ENCODE measurements around the gene PLEKHO2.
A peak's percentile ranks its signal among the peaks of the same experiment; 100 is the strongest.

The PLEKHO2 gene

DNA sequence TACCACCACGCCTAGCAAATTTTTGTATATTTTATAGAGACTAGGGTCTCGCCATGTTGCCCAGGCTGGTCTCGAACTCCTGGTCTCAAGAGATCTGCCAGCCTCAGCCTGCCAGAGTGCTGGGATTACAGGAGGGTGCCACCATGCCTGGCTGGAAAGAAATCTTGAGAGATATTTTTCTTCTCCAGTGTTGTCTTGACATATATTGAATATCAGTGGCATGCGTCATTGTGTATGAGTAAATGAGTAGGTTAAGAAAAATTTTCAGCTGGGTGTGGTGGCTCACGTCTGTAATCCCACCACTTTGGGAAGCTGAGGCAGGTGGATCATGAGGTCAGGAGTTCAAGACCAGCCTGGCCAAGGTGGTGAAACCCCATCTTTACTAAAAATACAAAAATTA, 12.7 kb upstream of the PLEKHO2 start:
- DNase-seq, result no peak

DNA sequence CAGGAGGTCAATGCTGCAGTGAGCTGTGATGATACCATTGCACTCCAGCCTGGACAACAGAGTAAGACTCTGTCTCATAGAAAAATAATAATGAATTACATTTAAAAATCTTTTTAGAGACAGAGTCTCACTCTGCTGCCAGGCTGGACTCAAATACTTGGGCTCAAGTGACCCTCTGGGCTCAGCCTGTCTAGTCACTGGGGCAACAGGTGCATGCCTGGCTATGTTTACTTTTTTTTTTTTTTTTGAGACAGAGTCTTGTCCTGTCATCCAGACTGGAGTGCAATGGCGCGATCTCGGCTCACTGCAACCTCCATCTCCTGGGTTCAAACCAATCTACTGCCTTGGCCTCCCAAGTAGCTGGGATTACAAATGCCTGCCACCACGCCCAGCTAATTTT, 8.0 kb upstream of the PLEKHO2 start:
- DNase-seq, result no peak

DNA sequence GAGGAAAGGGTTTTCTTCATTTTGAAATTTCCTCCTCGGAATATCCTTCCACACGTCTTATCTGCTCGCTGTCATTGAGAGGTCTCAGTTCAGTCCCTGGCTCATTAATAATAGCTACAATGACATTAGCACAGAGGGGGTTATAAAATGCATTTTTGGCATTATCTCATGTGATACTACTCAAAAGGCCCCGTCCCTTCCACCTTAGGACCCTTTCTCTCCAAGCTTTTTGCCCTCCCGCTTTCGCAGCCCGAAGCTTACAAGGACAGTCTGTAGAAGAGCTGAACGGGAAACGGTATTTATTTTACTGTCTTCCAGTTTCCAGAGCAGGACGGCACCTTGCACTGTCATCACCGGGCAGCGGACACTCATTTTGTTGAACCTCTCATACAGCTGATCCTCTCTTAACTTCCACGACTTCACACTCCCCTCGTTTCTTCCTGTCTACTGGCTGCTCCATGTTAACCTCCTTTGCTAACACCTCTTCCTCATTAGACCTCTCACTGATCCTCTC, 5.6 kb upstream of the PLEKHO2 start:
- DNase-seq, result no peak

DNA sequence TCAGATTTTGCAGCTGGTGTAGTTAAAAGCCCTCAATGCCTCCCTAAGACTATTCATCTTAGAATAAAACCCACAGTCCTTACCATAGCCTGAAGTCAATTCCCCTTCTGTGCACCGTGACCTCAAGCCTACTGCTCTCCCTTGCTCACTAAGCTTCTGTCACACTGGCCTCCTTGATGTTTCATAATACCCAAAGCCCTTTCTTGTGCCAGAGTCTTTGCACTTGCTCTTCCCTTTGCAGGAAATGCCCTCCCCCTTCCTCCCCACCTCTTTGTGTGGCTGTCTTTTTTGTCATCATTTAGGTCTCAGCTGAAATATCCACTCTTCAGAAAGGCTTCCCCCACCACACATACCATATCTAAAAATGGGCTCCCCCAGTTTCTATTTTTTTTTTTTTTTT, 4.2 kb upstream of the PLEKHO2 start:
- peak; percentile 30 for DNase-seq

DNA sequence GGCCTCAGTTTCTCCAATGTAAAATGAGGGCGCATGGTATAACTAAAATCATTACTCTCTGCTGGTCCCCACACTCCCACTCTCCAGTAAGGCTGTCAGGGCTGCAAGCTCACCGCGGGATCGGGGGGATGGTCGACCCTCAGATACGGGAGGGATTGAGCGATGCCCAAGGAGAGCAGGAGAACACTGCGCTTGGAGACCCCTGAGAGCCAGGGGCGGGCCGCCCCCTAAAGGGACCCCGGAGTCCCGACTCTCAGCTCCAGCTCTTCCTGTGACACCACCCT, 713 bp upstream of the PLEKHO2 start:
- no peak for DNase-seq

DNA sequence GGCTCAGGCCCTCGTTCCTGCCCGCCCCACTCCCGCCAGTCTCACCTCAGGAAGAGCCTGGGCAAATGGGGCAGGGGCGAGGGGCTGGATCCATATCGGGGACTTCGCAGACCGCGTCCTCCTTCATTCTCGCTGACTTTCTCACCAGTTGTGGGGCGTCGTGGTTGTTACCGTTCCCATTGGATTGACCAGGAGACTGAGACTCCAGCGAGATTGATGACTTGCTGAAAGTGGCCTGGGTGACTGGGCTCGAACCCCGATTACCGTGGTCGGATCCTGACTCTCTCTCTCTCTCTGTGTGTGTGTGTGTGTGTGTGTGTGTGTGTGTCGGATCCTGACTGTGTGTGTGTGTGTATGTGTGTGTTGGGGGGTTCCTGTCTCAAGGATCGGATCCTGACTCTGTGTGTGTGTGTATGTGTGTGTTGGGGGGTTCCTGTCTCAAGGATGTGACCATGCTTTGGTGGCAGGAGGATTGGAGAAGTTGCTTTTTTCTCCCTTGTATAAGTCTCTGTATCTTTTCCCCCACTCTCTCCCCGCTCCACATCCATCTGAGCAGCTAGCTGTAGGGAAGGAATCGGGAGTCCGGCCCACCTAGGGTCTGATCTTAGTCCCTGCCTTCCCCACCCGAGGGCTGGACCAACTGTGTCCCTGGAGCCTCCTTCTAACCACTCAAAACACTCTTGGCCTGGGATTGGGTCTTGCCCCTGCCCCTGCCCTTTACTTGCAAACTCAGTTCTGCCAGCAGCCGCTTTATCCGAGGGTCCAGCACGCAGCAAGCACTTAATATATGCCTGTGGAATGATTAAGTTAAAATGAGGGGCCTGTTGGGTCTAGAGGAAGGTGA, 603 bp downstream of the PLEKHO2 start:
- DNase-seq, result no peak

DNA sequence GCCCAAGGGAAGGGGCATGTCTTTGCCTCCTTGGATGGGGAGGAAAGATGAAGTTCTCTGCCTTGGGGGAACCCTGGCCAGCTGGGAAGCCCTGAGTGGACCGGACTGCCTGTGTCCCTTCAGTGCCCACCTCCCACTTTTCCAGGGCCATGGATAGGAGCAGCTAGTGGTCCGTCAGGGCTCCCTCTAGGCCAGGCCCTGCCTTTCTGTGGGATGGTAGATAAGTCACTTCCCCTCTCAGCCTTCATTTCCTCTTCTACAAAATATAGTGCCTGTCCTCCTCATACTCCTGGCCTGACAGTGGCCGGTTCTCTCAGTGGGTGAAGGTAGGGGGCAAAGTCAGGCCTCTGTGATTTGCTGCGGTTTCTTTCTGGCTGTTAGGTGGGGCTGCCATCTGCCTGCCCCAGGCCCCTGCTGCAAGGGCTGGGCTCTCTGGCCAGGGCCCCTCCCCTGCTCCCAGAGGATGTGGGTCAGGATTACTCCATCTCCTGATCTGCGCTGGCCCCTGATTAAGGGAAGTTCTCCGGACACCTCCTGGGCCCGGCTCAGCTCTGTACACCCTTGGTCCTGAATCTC, 1.4 kb downstream of the PLEKHO2 start:
- DNase-seq, result no peak

DNA sequence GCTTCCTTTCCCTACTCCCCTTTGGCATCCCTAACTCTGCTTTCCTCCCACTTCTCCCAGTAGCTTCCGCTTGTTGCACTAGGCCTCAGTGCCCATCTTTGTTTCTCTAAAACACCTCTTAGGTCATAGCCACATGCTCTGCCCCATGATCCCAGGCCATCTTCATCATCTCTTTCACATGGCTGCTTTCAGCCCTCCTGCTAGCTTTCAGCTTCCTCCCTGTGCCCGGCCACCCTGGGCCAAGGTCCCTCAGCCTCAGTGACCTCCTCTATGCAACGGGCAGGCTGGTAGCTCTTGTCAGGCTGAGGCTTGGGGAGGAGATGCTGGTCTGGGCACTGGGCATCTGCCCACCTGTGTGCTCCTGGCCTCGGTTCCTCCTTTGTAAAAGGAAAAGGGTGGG, 2.3 kb downstream of the PLEKHO2 start:
- no peak for DNase-seq

DNA sequence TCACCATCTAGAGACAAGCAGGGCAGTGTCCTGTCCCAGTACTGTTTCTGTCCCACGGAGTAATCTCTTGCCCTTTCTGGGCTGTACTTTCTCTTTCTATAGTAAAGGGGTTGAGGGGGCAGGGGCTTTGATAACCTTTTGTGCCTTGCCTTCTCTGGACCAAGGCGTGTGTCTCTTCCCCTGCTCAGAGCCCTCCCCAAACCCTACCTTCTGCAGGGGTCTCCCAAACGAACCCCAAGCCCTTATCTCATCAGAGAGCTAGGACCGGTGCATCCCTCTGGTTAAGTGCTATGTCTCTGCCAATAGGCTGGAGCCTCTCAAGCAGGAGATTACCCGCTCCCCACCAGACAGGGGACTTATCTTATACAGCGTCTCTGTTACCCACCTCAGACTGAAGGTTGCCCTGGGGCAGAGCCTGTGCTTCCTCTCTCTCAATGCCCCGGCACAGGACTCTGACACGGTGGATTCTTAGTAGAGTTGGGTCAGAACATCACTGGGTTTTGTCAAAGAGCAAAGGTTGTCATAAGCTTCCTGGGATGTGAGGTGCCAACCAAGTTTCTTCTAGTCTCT, 2.9 kb downstream of the PLEKHO2 start:
- DNase-seq, result no peak

DNA sequence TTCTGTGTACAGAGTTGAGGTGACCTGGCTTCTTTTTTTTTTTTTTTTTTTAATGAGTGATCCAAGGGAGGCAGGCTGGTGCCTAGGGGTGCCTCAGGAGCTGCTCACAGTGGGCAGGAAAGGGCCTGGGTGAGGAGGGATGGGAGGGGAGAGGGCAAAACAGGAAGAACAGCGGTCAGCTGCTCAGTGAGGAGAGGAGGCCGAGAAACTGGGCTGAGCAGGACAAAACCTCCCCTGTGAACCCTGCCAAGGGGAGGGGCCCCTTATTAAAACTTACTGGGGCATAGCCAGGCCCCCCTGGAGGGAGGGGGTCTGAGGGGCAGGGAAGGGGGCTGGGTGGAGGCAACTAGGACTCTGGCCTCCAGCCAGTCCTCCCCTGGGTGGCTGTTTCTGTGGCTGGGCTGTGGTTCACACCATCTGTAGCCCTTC, 3.5 kb downstream of the PLEKHO2 start:
- no peak for DNase-seq

DNA sequence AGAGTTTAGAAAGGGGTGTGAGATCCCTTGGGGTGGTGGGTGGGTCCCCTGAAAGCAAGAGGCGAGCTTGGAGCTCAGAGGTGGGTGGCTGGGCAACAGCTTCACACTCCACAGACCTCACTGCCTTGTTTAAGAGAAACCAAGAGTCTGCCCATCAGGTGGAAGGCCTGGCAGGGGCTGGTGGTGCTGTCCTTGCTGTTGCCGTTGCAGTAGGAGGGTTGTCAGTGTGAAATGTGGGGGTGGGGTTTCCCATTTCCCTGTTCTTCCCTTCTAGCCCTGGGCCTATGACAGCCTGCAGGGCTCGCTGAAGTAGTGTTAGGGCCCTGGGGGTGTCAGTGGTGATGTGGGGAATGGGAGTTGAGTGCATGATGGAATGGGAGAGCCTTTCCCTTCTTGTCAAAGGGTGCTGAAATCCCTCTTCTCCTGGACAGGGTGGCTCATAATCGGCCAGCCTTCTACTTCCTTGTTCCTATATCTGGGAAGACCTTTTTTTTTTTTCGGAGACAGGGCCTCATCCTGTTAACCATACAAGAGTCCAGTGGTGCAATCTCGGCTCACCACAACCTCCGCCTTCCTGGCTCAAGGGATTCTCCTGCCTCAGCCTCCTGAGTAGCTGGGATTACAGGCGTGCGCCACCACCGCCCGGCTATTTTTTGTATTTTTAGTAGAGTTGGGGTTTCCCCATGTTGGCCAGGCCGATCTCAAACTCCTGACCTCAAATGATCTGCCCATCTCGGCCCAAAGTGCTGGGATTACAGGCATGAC, 4.3 kb downstream of the PLEKHO2 start:
- DNase-seq, result no peak

DNA sequence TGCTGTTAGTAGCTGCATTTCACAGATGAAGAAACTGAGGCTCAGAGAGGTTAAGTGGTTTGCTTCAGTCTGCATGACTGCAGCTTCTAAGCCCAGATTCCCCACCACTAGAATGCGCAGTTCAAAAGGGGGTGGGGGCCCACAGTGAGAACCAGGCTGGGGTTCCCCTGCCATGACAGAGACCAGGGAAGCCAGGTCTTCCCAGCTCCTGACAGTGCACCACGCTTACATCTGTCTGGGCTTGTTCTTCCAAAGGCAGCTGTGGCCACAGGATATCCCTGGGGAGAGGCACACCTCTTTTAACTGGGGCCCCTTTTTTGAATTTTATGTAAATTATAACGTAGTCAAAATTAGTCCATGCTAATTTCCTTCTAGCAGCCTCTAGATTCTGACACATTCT, 5.3 kb downstream of the PLEKHO2 start:
- DNase-seq, result no peak

DNA sequence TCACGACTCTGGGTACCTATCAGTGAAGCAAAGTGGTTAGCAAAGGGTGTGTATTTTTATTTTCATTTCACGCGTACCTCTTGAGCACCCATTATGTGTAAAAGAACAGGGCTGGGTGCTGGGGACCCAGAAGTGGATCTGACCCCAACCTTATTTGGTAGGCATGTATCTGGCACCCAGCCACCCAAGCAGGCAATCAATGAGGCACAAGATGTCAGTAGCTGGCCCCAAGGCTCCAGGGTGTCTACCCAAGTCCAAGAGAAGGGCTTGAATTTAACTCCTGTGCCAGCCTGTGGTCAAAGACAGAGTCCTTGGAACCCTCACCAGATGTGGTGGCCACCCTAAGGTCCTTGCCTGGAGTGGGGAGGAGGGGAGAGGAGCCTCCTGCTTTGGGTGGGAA, 5.7 kb downstream of the PLEKHO2 start:
- DNase-seq, result no peak

DNA sequence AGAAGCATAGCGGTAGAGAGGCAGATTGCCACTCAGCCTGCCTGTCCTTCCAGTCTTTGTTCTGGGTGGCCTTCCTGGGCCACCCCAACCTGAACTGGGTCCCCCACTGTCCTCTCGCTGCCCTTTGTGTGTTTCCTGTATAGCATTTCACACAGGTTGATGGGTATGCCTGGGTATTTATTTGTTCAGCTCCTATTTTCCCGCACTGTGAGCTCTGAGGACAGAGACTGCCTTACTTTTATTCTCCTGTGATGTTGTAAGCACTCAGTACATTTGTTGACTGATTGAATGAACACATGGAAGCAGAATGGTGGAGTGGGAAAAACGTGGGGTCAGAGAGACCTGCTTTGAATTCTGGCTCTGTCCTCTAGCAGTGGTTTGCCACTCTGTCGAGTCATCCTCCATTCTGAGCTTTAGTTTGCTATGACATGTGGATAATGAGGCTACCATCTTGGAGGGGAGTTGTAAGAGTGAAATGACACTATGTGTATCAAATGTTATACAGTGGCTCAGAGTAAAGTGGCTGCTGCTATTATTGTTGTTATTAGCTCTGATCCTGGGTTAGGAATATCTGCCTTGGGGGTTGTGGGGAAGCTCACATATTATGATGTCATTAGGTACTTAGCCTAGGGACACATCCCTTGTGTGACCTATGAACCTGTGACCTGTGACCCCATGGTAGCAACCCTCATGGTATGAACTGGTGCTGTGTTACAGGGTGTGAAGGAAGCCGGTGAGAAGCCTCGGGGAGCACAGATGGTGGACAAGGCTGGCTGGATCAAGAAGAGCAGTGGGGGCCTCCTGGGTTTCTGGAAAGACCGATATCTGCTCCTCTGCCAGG, 6.4 kb downstream of the PLEKHO2 start:
- no peak for DNase-seq

DNA sequence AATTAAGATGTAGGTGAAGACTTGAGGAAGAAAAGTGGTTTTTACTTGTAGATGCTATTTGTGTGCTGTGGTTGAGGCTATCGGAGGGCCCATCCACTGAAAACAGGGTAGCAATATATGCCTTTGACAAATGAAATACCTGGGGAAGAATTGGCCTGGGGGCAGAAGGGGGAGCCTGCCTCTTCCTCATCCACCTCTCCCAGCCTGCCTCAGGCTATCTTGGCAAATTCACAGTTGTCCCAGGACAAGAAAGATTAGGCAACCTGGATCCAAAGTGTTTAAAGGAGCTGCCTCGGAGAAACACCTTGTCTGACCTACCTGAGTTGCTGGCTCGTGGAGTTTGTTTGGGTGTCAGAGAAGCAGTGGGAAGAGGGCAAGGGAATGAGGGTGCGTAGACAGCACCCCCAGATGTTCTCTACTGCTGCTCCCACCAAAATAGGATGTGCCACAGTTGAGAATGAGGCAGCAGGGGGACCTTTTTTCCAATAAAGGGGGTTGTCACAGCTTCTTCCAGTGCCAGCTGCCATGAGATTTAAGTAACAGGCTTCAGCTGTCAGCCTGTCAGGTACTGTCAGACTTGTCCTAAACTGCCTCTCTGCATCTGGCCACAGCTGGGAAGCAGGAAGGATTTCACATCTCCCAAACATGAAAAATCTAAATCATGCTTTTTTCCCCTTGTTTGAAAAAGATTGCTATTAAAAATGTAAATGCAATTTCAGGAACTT, 9.2 kb downstream of the PLEKHO2 start:
- no peak for DNase-seq

DNA sequence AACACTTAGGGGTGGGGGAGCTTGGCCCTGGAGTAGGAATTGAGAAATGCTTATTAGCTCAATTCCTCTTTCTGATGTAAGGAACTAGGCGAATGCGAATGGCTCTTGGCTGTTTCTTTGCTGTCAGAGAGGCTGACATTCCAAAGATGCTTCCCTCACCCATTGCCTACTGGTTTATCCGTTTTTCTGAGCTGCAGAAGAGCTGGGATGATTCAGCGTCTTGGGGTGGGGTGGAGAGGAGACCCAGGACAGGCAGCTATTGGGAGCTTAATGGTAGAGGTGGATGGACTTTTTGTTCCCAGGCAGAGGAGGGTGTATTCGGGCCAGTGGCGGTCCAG, 9.8 kb downstream of the PLEKHO2 start:
- no peak for DNase-seq

DNA sequence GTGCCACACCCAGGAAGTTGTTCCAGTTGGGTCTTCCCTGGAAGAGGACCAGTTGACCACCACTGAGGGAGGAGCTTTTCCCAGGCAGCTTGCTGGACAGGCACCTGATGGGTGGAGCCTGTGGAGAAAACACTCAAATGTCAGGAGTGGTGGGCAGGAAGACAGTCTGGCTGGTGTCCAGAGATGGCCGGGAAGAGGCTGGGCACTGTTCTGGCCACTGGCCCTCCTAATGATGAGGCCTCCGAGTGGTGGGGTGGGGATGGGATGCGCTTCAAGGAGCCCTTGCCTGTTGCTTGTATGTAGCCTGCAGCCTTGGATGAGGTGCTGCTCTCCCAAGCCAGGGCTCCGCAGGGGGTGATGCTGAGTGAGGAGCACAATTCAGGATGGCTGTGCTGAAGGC, 12.3 kb downstream of the PLEKHO2 start:
- DNase-seq, result no peak

DNA sequence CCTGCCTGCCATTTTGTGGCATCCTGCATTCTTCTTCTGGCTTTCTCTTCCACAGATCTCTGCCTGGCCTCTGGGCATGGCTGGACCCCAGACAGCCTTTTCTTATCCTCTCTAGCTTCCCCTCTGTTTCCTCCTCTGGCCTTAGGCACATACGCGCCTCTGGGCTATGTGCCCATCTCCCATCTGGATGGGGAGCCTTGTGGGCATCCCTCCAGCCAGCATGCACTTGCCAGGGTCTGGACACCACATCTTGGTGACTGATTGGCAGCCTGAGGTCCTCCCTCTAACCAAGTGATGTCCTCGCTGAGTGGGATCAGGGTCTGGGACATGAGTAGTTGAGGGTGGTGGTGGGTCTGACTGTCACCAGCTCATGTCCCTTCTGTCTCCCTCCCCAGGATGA, 12.8 kb downstream of the PLEKHO2 start:
- DNase-seq, result no peak

DNA sequence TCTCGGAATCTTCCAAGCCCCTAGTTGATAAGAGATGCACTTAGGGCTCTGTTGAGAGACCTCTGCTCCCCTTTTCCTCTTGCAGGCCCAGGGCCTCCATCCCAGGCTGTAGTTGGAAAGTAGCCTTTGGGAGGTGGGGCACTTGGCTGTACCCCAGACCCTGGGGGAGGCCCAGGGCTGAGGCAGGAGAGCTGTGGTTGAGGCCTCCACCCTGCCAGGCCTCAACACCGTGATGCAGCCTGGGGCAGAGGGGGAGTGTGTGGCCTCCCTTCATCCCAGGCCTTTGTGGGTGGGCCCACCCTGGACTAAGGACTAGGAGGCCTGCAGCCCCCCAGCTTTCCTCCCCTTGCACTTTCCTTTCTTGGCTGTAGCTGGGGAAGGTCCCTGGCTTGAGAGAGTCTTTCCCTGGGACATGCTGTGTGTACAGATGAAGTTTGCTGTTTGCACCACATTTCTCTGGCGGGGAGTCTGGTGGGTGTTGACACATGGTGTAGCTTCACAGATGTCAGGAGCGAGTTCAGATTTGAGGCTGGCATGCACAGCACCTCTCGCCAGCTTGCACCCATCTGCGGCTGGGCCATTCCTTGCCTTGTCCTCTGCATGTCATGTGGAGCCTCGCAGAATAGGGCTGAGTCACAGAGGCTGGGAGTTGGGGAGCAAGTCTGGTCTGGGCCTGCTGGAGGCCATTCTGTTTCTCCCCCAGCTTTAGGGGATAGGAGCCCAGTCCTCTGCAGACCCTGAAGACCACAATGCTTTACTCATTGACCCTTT, 13.7 kb downstream of the PLEKHO2 start:
- DNase-seq, result no peak

DNA sequence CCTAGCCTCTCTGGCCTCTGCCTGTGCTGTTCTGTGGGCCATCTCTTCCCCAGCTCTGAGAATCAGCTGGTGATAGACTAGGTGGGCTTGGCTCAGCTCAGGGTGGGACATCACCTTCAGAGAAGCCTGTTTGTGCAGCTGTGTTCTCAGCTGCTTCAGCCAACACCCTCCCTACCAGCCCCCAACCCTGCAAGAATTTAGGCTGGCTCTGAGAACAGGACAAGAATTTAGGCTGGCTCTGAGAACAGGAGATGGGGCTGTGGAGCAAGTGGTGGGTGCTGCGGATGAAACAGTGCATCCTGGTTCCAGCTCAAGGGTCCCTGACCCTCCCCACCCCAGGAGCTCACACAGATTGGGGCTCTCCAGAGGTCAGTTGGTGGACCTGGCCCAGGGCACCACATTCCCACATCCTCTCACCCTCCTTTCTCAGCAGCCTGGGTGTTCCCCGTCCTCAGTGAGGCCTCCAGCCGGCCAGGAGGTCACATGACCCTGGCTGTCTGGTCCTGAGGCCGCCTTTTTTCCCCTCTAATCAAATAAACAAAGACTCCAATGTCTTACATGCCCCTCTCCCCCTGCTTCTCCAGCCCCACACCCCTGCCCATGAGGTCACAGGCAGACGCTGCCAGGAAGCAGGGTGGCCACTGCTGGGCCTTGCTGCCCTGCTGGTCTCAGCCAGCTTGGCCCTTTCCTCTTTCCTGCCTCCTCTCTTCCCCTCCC, 14.9 kb downstream of the PLEKHO2 start:
- DNase-seq, result no peak

DNA sequence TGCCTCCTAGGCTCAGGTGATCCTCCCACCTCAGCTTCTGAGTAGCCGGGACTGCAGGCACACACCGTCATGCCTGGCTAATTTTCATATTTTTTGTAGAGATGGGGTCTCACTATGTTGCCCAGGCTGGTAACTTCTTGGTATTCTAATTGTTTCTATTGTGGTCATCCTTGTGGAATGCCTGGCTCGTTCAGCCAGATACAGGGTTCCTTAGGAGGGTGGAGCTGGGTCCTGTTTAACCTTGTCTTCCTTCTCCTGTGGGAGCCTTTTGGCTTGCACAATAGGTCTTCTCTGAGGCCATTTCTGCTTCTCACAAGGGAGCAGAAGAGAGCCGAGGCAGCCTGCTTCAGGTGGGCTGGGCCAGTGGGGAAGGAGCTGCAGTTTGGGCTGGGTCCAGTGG, 15.7 kb downstream of the PLEKHO2 start:
- no peak for DNase-seq
